SK-N-SH (cell line): Measurements from ENCODE around the gene GPLD1. TPM values are rescaled to one million over a fixed set of nuclear protein-coding genes. Genes with fewer than 3 reads are reported as not detected.
"Not testable (repeated sequence)": the region's sequence is repeated elsewhere in the genome, so short reads cannot be mapped to it uniquely, and the experiment has no call there.

ENCODE experiments used
- CTCF ChIA-PET: fragments of 300-600, 350-600 bp; formaldehyde crosslinking; extraction: SDS; loops from one replicate; lab custom pipeline; 2021; lab: Yijun Ruan, JAX
- POLR2A ChIA-PET: fragments of 350-600 bp; sonication (Branson Sonifier 250); formaldehyde crosslinking; extraction: SDS; loops from one replicate; lab custom pipeline; 2020; ENCODE audit warnings: antibody characterized with exemption, inconsistent platforms; lab: Yijun Ruan, JAX
- DNase-seq: peaks from one replicate; pipeline ENCODE4 v3.0.0; 2012
- H2AFZ ChIP-seq: fragments of 200-600 bp; sonication (generic); 2 replicates; pipeline ENCODE4 v1.8.1; 2016; ENCODE audit warnings: antibody characterized with exemption, mild to moderate bottlenecking, low read depth
- H3F3A ChIP-seq: fragments of 200-600 bp; sonication (generic); replicated peaks from 2 replicates; pipeline ENCODE3; 2016; ENCODE audit warnings: antibody characterized with exemption, mild to moderate bottlenecking; ENCODE audit not compliant: insufficient read depth
- H3K27ac ChIP-seq, 2 experiments: fragments of 200-500 bp in 1 of 2; fragments of 200-600 bp in 1 of 2; sonication (Bioruptor generic) in 1 of 2; sonication (generic), shearing (Covaris generic) in 1 of 2; 2 replicates each; pipeline versions ENCODE4 v1.5.1 to v1.6.1; 2014 to 2016; ENCODE audit warnings: low read depth in 2 of 2, inconsistent platforms in 1 of 2, low read length in 1 of 2, mild to moderate bottlenecking in 1 of 2, mixed read lengths in 1 of 2
- H3K27me3 ChIP-seq: fragments of 200-600 bp; sonication (generic), shearing (Covaris generic); 2 replicates; pipeline ENCODE4 v1.6.1; 2016; ENCODE audit warnings: mixed run types; ENCODE audit not compliant: insufficient read depth
- H3K36me3 ChIP-seq, 2 experiments: fragments of 200-500 bp in 1 of 2; fragments of 200-600 bp in 1 of 2; sonication (Bioruptor generic) in 1 of 2; sonication (generic) in 1 of 2; replicated peaks in 1 of 2; 2 replicates each; pipeline versions ENCODE3 to v1.5.1; 2014 to 2016; ENCODE audit warnings: low read length in 1 of 2, mild to moderate bottlenecking in 1 of 2; ENCODE audit not compliant: insufficient read depth in 2 of 2, control insufficient read depth in 1 of 2
- H3K4me1 ChIP-seq, 2 experiments: fragments of 200-500 bp in 1 of 2; fragments of 200-600 bp in 1 of 2; sonication (Bioruptor generic) in 1 of 2; sonication (generic), shearing (Covaris generic) in 1 of 2; 2 replicates each; pipeline versions ENCODE4 v1.5.1 to v1.6.1; 2014 to 2016; ENCODE audit warnings: low read depth in 1 of 2, low read length in 1 of 2, mixed run types in 1 of 2; ENCODE audit not compliant: insufficient read depth in 2 of 2, control insufficient read depth in 1 of 2
- H3K4me2 ChIP-seq: fragments of 200-600 bp; sonication (generic), shearing (Covaris generic); 2 replicates; pipeline ENCODE4 v1.6.1; 2017; ENCODE audit warnings: mixed run types
- H3K4me3 ChIP-seq, 2 experiments: fragments of 200-500 bp in 1 of 2; fragments of 200-600 bp in 1 of 2; sonication (Bioruptor generic) in 1 of 2; sonication (generic), shearing (Covaris generic) in 1 of 2; 2 replicates each; pipeline versions ENCODE4 v1.5.1 to v1.8.1; 2014 to 2016; ENCODE audit warnings: low read depth in 2 of 2, inconsistent platforms in 1 of 2, low read length in 1 of 2, mild to moderate bottlenecking in 1 of 2, mixed read lengths in 1 of 2, moderate library complexity in 1 of 2
- H3K79me2 ChIP-seq: fragments of 200-600 bp; sonication (generic); 2 replicates; pipeline ENCODE4 v1.8.1; 2017; ENCODE audit warnings: mild to moderate bottlenecking; ENCODE audit not compliant: insufficient read depth
- H3K9ac ChIP-seq: fragments of 200-600 bp; sonication (generic); 2 replicates; pipeline ENCODE4 v1.6.1; 2017; ENCODE audit warnings: mixed run types
- H3K9me2 ChIP-seq: fragments of 200-600 bp; sonication (generic); 2 replicates; pipeline ENCODE4 v1.6.1; 2017; ENCODE audit warnings: mixed run types
- H3K9me3 ChIP-seq: fragments of 200-600 bp; sonication (generic); 2 replicates; pipeline ENCODE4 v1.6.1; 2017; ENCODE audit warnings: mixed run types, mild to moderate bottlenecking, moderate library complexity
- H4K20me1 ChIP-seq: fragments of 200-600 bp; sonication (generic); 2 replicates; pipeline ENCODE4 v1.6.1; 2017; ENCODE audit warnings: mild to moderate bottlenecking, mixed run types; ENCODE audit not compliant: insufficient read depth
- CTCF ChIP-seq: fragments of 200-600 bp; sonication (generic); IDR thresholded peaks from 2 replicates; pipeline ENCODE4 v1.6.1; 2017; ENCODE audit warnings: antibody characterized with exemption, mild to moderate bottlenecking, moderate library complexity
- ELF1 ChIP-seq: IDR thresholded peaks from 2 replicates; pipeline ENCODE4 v1.4.0; 2012
- FOSL2 ChIP-seq: IDR thresholded peaks from 2 replicates; pipeline ENCODE4 v1.4.0; 2012; ENCODE audit warnings: low read depth, mild to moderate bottlenecking, moderate library complexity, borderline replicate concordance
- FOXJ3 ChIP-seq: sonication (generic); formaldehyde crosslinking; IDR thresholded peaks from 2 replicates; pipeline ENCODE4 v1.5.1; 2020; ENCODE audit warnings: mild to moderate bottlenecking, missing genetic modification reagents
- RCOR1 ChIP-seq: fragments of 150-350 bp; IDR thresholded peaks from 2 replicates; pipeline ENCODE4 v1.6.1; 2017; ENCODE audit warnings: antibody characterized with exemption, low read length
- RXRA ChIP-seq: IDR thresholded peaks from 2 replicates; pipeline ENCODE4 v1.4.0; 2012; ENCODE audit warnings: low read depth, mild to moderate bottlenecking, borderline replicate concordance
- SIN3A ChIP-seq: IDR thresholded peaks from 2 replicates; pipeline ENCODE4 v1.6.1; 2012; ENCODE audit warnings: low read depth, mild to moderate bottlenecking, low read length, moderate library complexity, borderline replicate concordance
- TAF1 ChIP-seq: IDR thresholded peaks from 2 replicates; pipeline ENCODE4 v1.6.1; 2012; ENCODE audit warnings: low read depth, mild to moderate bottlenecking, low read length, moderate library complexity, borderline replicate concordance
- TCF12 ChIP-seq: IDR thresholded peaks from 2 replicates; pipeline ENCODE4 v1.4.0; 2012
- USF1 ChIP-seq: IDR thresholded peaks from 2 replicates; pipeline ENCODE4 v1.4.0; 2012; ENCODE audit warnings: low read depth, borderline replicate concordance
- WGBS: methylation state at CpG from one replicate; pipeline ENCODE4 v1.1.6; 2017; ENCODE audit warnings: low lambda C conversion rate; 5-methylcytosine and 5-hydroxymethylcytosine counted together
- polyA plus RNA-seq, 3 experiments: library from polyadenylated mRNA; depleted of rRNA; stranded (reverse); fragments of >200 nt; gene quantifications; 2 replicates each; pipeline ENCODE4 v1.2.3, GENCODE V29; 2012
- TF ChIP-seq, protein P1 (sequence below): IDR thresholded peaks from 2 replicates; pipeline ENCODE4 v1.4.0; 2012; ENCODE audit warnings: low read depth, borderline replicate concordance
- TF ChIP-seq, protein P2 (sequence below): fragments of 150-350 bp; IDR thresholded peaks from 2 replicates; pipeline ENCODE4 v1.6.1; 2016; ENCODE audit warnings: mild to moderate bottlenecking, low read depth, low read length

GPLD1 gene
- polyA plus RNA-seq, 1 of the 3 experiments (the other 2 are of a cell fraction), result 0.94 TPM

- CTCF ChIA-PET, DNase-seq, H3K9me3 ChIP-seq, H3K4me3 ChIP-seq, H3K9ac ChIP-seq, H3K36me3 ChIP-seq, H4K20me1 ChIP-seq, POLR2A ChIA-PET, H3F3A ChIP-seq, H3K9me2 ChIP-seq, H3K27me3 ChIP-seq, H2AFZ ChIP-seq, H3K4me1 ChIP-seq, H3K79me2 ChIP-seq, H3K27ac ChIP-seq, H3K4me2 ChIP-seq: not testable (repeated sequence)
- 70% methylated on average over 9 of the region's 9 CpGs for WGBS
Observed at GRCh38 chr6:24382891-24383494, 106.4 kb downstream of the GPLD1 start.

DNA sequence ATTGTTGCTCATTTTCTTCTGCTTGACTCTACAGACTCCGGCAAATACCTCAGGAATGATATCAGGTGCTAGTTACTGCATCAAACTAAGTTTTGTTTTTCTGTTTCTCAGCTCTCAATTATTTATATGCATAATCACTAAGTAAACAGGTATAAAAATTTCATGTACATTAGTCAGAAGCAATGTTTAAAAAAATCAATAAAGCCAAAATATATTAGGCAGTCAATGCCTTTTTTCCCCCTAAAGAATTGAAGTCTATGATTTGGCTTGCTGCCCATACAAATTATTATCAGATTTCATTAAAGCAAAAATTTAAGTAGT is 107.2 kb downstream of the GPLD1 start:
- Histone ChIP-seq H3K9me3 (no peaks in the 10 kb centered on the region), H3K27ac (no peak overlapping the region), H3F3A (no peaks in the 10 kb centered on the region), H3K4me2 (no peak overlapping the region), H3K4me3 (no peak overlapping the region), H2AFZ (no peak overlapping the region), H3K79me2 (no peaks in the 10 kb centered on the region), H3K4me1 (no peaks in the 10 kb centered on the region; a peak in 1 of 4 replicates), H3K9me2 (no peaks in the 10 kb centered on the region), H3K9ac (no peak overlapping the region), H3K27me3 (no peaks in the 10 kb centered on the region), H4K20me1 (no peaks in the 10 kb centered on the region), H3K36me3 (no peaks in the 10 kb centered on the region)
- TF ChIP-seq TCF12 (no peak), USF1 (no peak), FOSL2 (no peak), CTCF (no peak), TAF1 (no peak), RCOR1 (no peak), SIN3A (no peak), ELF1 (no peak), FOXJ3 (CRISPR knock-in tag) (no peak), RXRA (no peak)
- TF ChIP-seq, protein P1, sequence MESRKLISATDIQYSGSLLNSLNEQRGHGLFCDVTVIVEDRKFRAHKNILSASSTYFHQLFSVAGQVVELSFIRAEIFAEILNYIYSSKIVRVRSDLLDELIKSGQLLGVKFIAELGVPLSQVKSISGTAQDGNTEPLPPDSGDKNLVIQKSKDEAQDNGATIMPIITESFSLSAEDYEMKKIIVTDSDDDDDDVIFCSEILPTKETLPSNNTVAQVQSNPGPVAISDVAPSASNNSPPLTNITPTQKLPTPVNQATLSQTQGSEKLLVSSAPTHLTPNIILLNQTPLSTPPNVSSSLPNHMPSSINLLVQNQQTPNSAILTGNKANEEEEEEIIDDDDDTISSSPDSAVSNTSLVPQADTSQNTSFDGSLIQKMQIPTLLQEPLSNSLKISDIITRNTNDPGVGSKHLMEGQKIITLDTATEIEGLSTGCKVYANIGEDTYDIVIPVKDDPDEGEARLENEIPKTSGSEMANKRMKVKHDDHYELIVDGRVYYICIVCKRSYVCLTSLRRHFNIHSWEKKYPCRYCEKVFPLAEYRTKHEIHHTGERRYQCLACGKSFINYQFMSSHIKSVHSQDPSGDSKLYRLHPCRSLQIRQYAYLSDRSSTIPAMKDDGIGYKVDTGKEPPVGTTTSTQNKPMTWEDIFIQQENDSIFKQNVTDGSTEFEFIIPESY, result no peak
- TF ChIP-seq, protein P2, sequence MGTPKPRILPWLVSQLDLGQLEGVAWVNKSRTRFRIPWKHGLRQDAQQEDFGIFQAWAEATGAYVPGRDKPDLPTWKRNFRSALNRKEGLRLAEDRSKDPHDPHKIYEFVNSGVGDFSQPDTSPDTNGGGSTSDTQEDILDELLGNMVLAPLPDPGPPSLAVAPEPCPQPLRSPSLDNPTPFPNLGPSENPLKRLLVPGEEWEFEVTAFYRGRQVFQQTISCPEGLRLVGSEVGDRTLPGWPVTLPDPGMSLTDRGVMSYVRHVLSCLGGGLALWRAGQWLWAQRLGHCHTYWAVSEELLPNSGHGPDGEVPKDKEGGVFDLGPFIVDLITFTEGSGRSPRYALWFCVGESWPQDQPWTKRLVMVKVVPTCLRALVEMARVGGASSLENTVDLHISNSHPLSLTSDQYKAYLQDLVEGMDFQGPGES, result no peak
- DNase-seq, result no peak
- WGBS, result 68% methylated on average over 1 of the region's 1 CpG
- POLR2A ChIA-PET, result no interaction called here
- CTCF ChIA-PET, result interaction anchor here (0.7 to 1.5 kb wide), 2 partner anchors 38 to 99 kb away, joined by 3 to 6 read pairs; no protein-coding TSS in a partner anchor
